OCI-LY7 (cell line): ENCODE results near the gene PPARG. TPM values are rescaled to one million over a fixed set of nuclear protein-coding genes. Genes with fewer than 3 reads are reported as not detected.
A peak's percentile ranks its signal among the peaks of the same experiment; 100 is the strongest.

Experiments
- BruUV-seq: library from RNA; stranded (reverse); fragments of 400-500 nt; replicated peaks from 2 replicates; lab custom pipeline; 2021; lab: Mats Ljungman, UMichigan
- CTCF ChIA-PET: fragments of 300-600 bp; sonication (Branson Sonifier 250); formaldehyde crosslinking; loops from one replicate; lab custom pipeline; 2022; ENCODE audit warnings: antibody characterized with exemption; ENCODE audit not compliant: unreplicated experiment; lab: Charles Lee
- POLR2A ChIA-PET: fragments of 300-600 bp; sonication (Branson Sonifier 250); formaldehyde crosslinking; loops from one replicate; lab custom pipeline; 2022; ENCODE audit warnings: antibody characterized with exemption; lab: Charles Lee
- DNase-seq: peaks from one replicate; pipeline ENCODE4 v3.0.0-alpha.2; 2015; ENCODE audit warnings: low spot score
- H2AFZ ChIP-seq: fragments of 200-600 bp; sonication (generic), shearing (Covaris generic); 2 replicates; pipeline ENCODE4 v1.6.1; 2014; ENCODE audit warnings: mild to moderate bottlenecking, antibody characterized with exemption, low read length, moderate library complexity
- H3K27ac ChIP-seq: fragments of 200-600 bp; sonication (generic); 2 replicates; pipeline ENCODE4 v1.5.1; 2014; ENCODE audit warnings: mixed run types, low read depth, mild to moderate bottlenecking, moderate library complexity, low read length, inconsistent platforms; ENCODE audit not compliant: poor library complexity, severe bottlenecking
- H3K36me3 ChIP-seq: fragments of 200-600 bp; sonication (generic); 2 replicates; pipeline ENCODE4 v1.6.1; 2014; ENCODE audit warnings: mild to moderate bottlenecking, antibody characterized with exemption, low read length, moderate library complexity, mixed read lengths; ENCODE audit not compliant: insufficient read depth
- H3K4me1 ChIP-seq: fragments of 200-600 bp; sonication (generic); 2 replicates; pipeline ENCODE4 v1.5.1; 2014; ENCODE audit warnings: mild to moderate bottlenecking, low read length; ENCODE audit not compliant: insufficient read depth, poor library complexity, severe bottlenecking
- H3K4me2 ChIP-seq: fragments of 200-600 bp; sonication (generic); 2 replicates; pipeline ENCODE4 v1.6.1; 2014; ENCODE audit warnings: mild to moderate bottlenecking, low read length
- H3K4me3 ChIP-seq: fragments of 200-600 bp; sonication (generic); 2 replicates; pipeline ENCODE4 v1.5.1; 2014; ENCODE audit warnings: mild to moderate bottlenecking, low read depth, low read length; ENCODE audit not compliant: poor library complexity, severe bottlenecking
- H3K79me2 ChIP-seq: fragments of 200-600 bp; sonication (generic); 2 replicates; pipeline ENCODE4 v1.6.1; 2016; ENCODE audit warnings: low read depth, mild to moderate bottlenecking, low read length, moderate library complexity, mixed read lengths; ENCODE audit not compliant: insufficient read depth
- H3K9me2 ChIP-seq: fragments of 200-600 bp; sonication (generic); 2 replicates; pipeline ENCODE4 v1.6.1; 2016; ENCODE audit warnings: mild to moderate bottlenecking, low read length, mixed read lengths; ENCODE audit not compliant: insufficient read depth
- H3K9me3 ChIP-seq: fragments of 200-600 bp; sonication (generic); 2 replicates; pipeline ENCODE4 v1.6.1; 2014; ENCODE audit warnings: mild to moderate bottlenecking, mixed run types, low read length, mixed read lengths
- H4K20me1 ChIP-seq: fragments of 200-600 bp; sonication (generic); 2 replicates; pipeline ENCODE4 v1.6.1; 2014; ENCODE audit warnings: mild to moderate bottlenecking, antibody characterized with exemption, low read length, moderate library complexity, mixed read lengths; ENCODE audit not compliant: insufficient read depth
- CTCF ChIP-seq: fragments of 200-600 bp; sonication (generic); conservative IDR thresholded peaks from 2 replicates; pipeline ENCODE4 v1.5.1; 2014; ENCODE audit warnings: mild to moderate bottlenecking, antibody characterized with exemption, low read length, moderate library complexity, mixed read lengths
- EZH2phosphoT487 ChIP-seq: fragments of 200-600 bp; sonication (generic); IDR thresholded peaks from 2 replicates; pipeline ENCODE4 v1.6.1; 2018; ENCODE audit warnings: low read depth, borderline replicate concordance, mild to moderate bottlenecking, mixed run types, antibody characterized with exemption, low read length, moderate library complexity, mixed read lengths
- intact Hi-C: fragments of 100-400 bp; cut with micrococcal nuclease; formaldehyde crosslinking; loops from one replicate; pipeline ENCODE4 v1.10.0; 2022; ENCODE audit not compliant: unreplicated experiment
- total RNA-seq, 2 experiments: library from RNA; depleted of rRNA in 1 of 2; stranded (reverse); fragments of >200 nt in 1 of 2; shearing (Covaris generic) in 1 of 2; gene quantifications; 2 replicates each; pipeline ENCODE4 v1.2.3, GENCODE V29; 2014 to 2022

PPARG gene
- total RNA-seq, 2 experiments from 2014 or later, result not detected

- H3K4me2 ChIP-seq, result no peak overlapping the region
- no peaks in the 10 kb centered on the region for H3K9me2 ChIP-seq
- ChIA-PET CTCF (no interaction called here), POLR2A (no interaction called here)
- intact Hi-C loops, result no loop called here
- H4K20me1 ChIP-seq, result no peaks in the 10 kb centered on the region
- H3K4me3 ChIP-seq, result no peak overlapping the region
- no peak for DNase-seq
- no peaks in the 10 kb centered on the region for H3K36me3 ChIP-seq
- no peaks in the 10 kb centered on the region for H3K9me3 ChIP-seq
- H2AFZ ChIP-seq, result no peak overlapping the region
- no peak for TF ChIP-seq EZH2phosphoT487
- no peak for TF ChIP-seq CTCF
- no peaks in the 10 kb centered on the region for H3K4me1 ChIP-seq
- no TSS peak for BruUV-seq
- no peaks in the 10 kb centered on the region for H3K79me2 ChIP-seq
- H3K27ac ChIP-seq, result no peak overlapping the region
Observed at GRCh38 chr3:12328132-12328836, 39.4 kb downstream of the PPARG start.

GRCh38 chr3:12328837-12329462 lies 40.1 kb downstream of the PPARG start:
- Histone ChIP-seq H3K4me2 (no peak overlapping the region), H3K79me2 (no peaks in the 10 kb centered on the region), H2AFZ (no peak overlapping the region), H3K36me3 (no peaks in the 10 kb centered on the region), H3K9me2 (no peaks in the 10 kb centered on the region), H3K4me1 (no peaks in the 10 kb centered on the region), H3K4me3 (no peak overlapping the region), H3K9me3 (no peaks in the 10 kb centered on the region), H4K20me1 (no peaks in the 10 kb centered on the region), H3K27ac (no peak overlapping the region)
- intact Hi-C loops, result no loop called here
- no TSS peak for BruUV-seq
- ChIA-PET POLR2A (interaction anchor here (0.8 kb wide), 1 partner anchor 636 kb away, joined by 3 read pairs; no protein-coding TSS in a partner anchor), CTCF (no interaction called here)
- no peak for DNase-seq
- peak; percentile 43 for TF ChIP-seq CTCF
- no peak for TF ChIP-seq EZH2phosphoT487

GRCh38 chr3:12334786-12335185 lies 45.9 kb downstream of the PPARG start:
- H2AFZ ChIP-seq, result no peak overlapping the region
- intact Hi-C loops, result no loop called here
- no peaks in the 10 kb centered on the region for H3K79me2 ChIP-seq
- H3K4me1 ChIP-seq, result no peaks in the 10 kb centered on the region
- H3K9me3 ChIP-seq, result no peaks in the 10 kb centered on the region
- CTCF ChIA-PET, result no interaction called here
- BruUV-seq, result no TSS peak
- no peak for TF ChIP-seq EZH2phosphoT487
- TF ChIP-seq CTCF, result no peak
- DNase-seq, result no peak
- H3K27ac ChIP-seq, result no peak overlapping the region
- no peaks in the 10 kb centered on the region for H3K36me3 ChIP-seq
- H3K9me2 ChIP-seq, result no peaks in the 10 kb centered on the region
- POLR2A ChIA-PET, result no interaction called here
- no peak overlapping the region for H3K4me2 ChIP-seq
- no peak overlapping the region for H3K4me3 ChIP-seq
- H4K20me1 ChIP-seq, result no peaks in the 10 kb centered on the region
